Measurements from ENCODE around the gene EPB41L4B. TPM values are rescaled to one million over a fixed set of nuclear protein-coding genes. Genes with fewer than 3 reads are reported as not detected.

The EPB41L4B gene
- total RNA-seq, 1 experiment from 2014 or later, result 8.1 TPM

DNA sequence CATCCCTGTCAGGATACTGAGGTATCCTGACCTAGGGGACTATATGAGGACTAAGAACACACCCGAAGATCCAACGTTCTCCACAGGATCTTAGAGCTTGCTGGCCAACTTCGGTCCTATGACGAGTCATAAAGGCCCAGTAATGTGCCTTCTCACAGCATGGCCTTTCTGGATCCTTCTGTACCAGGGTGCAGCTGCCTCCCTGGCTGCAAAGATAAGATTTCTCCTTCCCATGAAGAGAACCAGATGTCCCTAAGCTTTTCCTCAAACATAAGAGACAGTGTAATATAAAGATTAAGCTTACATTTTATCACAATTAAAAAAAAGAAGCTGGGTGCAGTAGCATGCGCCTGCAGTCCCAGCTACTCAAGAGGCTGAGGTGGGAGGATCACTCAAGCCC is 18.3 kb downstream of the EPB41L4B start:
- H3K9me3 ChIP-seq (ENCODE audit: control insufficient read depth in 1 of 2, insufficient read depth in 1 of 2, low read depth in 1 of 2, low read length in 2 of 2), result no peaks in the 10 kb centered on the region
- no peaks in the 10 kb centered on the region for H3K27me3 ChIP-seq (ENCODE audit: insufficient read depth, low read length)
- intact Hi-C loops (cut with micrococcal nuclease), result no loop called here
- BruUV-seq (replicated peaks), result no TSS peak
- DNase-seq (ENCODE audit: low read depth, low spot score) (no peak), ATAC-seq (no peak)
- ChIA-PET RAD21 (ENCODE audit: low non-redundant PET in 1 of 2, low total read pairs in 2 of 2, uncharacterized antibody in 2 of 2, unreplicated experiment in 2 of 2) (no interaction called here), POLR2A (no interaction called here), CTCF (no interaction called here)
- H3K27ac ChIP-seq (ENCODE audit: low read depth, low read length), result no peak overlapping the region
- H2AFZ ChIP-seq (ENCODE audit: low read depth, low read length, poor library complexity, severe bottlenecking), result no peak overlapping the region
- TF ChIP-seq, protein P1, sequence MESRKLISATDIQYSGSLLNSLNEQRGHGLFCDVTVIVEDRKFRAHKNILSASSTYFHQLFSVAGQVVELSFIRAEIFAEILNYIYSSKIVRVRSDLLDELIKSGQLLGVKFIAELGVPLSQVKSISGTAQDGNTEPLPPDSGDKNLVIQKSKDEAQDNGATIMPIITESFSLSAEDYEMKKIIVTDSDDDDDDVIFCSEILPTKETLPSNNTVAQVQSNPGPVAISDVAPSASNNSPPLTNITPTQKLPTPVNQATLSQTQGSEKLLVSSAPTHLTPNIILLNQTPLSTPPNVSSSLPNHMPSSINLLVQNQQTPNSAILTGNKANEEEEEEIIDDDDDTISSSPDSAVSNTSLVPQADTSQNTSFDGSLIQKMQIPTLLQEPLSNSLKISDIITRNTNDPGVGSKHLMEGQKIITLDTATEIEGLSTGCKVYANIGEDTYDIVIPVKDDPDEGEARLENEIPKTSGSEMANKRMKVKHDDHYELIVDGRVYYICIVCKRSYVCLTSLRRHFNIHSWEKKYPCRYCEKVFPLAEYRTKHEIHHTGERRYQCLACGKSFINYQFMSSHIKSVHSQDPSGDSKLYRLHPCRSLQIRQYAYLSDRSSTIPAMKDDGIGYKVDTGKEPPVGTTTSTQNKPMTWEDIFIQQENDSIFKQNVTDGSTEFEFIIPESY (IDR thresholded peaks at IDR 0.05; ENCODE audit: extremely low read depth, insufficient replicate concordance, low read length), result no peak
- TF ChIP-seq CEBPB (IDR thresholded peaks at IDR 0.05; ENCODE audit: low read depth) (no peak), FOSL1 (IDR thresholded peaks at IDR 0.05; ENCODE audit: low read depth) (no peak), TCF7L2 (IDR thresholded peaks at IDR 0.05; ENCODE audit: borderline replicate concordance, extremely low read depth, insufficient read depth, insufficient read length) (no peak), JUND (IDR thresholded peaks at IDR 0.05) (no peak), ZFX (IDR thresholded peaks at IDR 0.05) (no peak), EGR1 (IDR thresholded peaks at IDR 0.05; ENCODE audit: low read depth) (no peak), CBX3 (IDR thresholded peaks at IDR 0.05; ENCODE audit: low read depth) (no peak), ELF1 (IDR thresholded peaks at IDR 0.05; ENCODE audit: borderline replicate concordance, low read depth) (no peak), ZNF274 (IDR thresholded peaks at IDR 0.05; ENCODE audit: low read depth, low read length) (no peak), SRF (IDR thresholded peaks at IDR 0.05; ENCODE audit: low read depth) (no peak)
- TF ChIP-seq, protein P2, sequence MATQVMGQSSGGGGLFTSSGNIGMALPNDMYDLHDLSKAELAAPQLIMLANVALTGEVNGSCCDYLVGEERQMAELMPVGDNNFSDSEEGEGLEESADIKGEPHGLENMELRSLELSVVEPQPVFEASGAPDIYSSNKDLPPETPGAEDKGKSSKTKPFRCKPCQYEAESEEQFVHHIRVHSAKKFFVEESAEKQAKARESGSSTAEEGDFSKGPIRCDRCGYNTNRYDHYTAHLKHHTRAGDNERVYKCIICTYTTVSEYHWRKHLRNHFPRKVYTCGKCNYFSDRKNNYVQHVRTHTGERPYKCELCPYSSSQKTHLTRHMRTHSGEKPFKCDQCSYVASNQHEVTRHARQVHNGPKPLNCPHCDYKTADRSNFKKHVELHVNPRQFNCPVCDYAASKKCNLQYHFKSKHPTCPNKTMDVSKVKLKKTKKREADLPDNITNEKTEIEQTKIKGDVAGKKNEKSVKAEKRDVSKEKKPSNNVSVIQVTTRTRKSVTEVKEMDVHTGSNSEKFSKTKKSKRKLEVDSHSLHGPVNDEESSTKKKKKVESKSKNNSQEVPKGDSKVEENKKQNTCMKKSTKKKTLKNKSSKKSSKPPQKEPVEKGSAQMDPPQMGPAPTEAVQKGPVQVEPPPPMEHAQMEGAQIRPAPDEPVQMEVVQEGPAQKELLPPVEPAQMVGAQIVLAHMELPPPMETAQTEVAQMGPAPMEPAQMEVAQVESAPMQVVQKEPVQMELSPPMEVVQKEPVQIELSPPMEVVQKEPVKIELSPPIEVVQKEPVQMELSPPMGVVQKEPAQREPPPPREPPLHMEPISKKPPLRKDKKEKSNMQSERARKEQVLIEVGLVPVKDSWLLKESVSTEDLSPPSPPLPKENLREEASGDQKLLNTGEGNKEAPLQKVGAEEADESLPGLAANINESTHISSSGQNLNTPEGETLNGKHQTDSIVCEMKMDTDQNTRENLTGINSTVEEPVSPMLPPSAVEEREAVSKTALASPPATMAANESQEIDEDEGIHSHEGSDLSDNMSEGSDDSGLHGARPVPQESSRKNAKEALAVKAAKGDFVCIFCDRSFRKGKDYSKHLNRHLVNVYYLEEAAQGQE (IDR thresholded peaks at IDR 0.05; ENCODE audit: low read depth), result no peak
- TF ChIP-seq, protein P3, sequence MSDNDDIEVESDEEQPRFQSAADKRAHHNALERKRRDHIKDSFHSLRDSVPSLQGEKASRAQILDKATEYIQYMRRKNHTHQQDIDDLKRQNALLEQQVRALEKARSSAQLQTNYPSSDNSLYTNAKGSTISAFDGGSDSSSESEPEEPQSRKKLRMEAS (IDR thresholded peaks at IDR 0.05), result no peak
- TF ChIP-seq, protein P4, sequence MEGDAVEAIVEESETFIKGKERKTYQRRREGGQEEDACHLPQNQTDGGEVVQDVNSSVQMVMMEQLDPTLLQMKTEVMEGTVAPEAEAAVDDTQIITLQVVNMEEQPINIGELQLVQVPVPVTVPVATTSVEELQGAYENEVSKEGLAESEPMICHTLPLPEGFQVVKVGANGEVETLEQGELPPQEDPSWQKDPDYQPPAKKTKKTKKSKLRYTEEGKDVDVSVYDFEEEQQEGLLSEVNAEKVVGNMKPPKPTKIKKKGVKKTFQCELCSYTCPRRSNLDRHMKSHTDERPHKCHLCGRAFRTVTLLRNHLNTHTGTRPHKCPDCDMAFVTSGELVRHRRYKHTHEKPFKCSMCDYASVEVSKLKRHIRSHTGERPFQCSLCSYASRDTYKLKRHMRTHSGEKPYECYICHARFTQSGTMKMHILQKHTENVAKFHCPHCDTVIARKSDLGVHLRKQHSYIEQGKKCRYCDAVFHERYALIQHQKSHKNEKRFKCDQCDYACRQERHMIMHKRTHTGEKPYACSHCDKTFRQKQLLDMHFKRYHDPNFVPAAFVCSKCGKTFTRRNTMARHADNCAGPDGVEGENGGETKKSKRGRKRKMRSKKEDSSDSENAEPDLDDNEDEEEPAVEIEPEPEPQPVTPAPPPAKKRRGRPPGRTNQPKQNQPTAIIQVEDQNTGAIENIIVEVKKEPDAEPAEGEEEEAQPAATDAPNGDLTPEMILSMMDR (IDR thresholded peaks at IDR 0.05 in 2 of 3, conservative IDR thresholded peaks at IDR 0.05 in 1 of 3; ENCODE audit: borderline replicate concordance in 1 of 3, insufficient read depth in 1 of 3, low read depth in 2 of 3, low read length in 2 of 3), result no peak
- H3K9me2 ChIP-seq (ENCODE audit: insufficient read depth), result no peaks in the 10 kb centered on the region
- H3K4me2 ChIP-seq (ENCODE audit: low read length), result no peak overlapping the region
- H4K20me1 ChIP-seq (ENCODE audit: insufficient read depth), result no peaks in the 10 kb centered on the region
- no peak overlapping the region for H3K9ac ChIP-seq (ENCODE audit: low read length)
- H3K36me3 ChIP-seq (ENCODE audit: control insufficient read depth in 1 of 2, insufficient read depth in 2 of 2, low read length in 2 of 2), result no peaks in the 10 kb centered on the region
- peaks cover 10 to 11% of the 10 kb centered on the region in 2 experiments for H3K4me1 ChIP-seq (ENCODE audit: control insufficient read depth in 1 of 2, insufficient read depth in 2 of 2, low read length in 2 of 2)
- peaks cover 12% of the 10 kb centered on the region for H3K79me2 ChIP-seq (ENCODE audit: insufficient read depth, low read length)
- H3K4me3 ChIP-seq (replicated peaks in 1 of 2; ENCODE audit: low read depth in 1 of 2, low read length in 2 of 2), result no peak overlapping the region
